Heart left ventricle (tissue), 16 donors: ENCODE data around the gene ZMIZ1. TPM values are rescaled to one million over a fixed set of nuclear protein-coding genes. Genes with fewer than 3 reads are reported as not detected.

Experiments used
- ATAC-seq, 4 donors: fragments of 200-7000 bp; cut with Tn5 transposase; one replicate each; pipeline ENCODE4 v1.9.1; 2020 to 2022; ENCODE audit warnings: moderate library complexity in 4 of 4, mild to moderate bottlenecking in 3 of 4, moderate number of reproducible peaks in 1 of 4
- DNase-seq, 5 donors: peaks; one replicate each; pipeline ENCODE4 v3.0.0-alpha.2; 2020
- H3K27ac ChIP-seq, 12 donors: fragments of 200-600 bp; sonication (generic) in 4 of 12; one replicate each; pipeline versions ENCODE4 v1.5.0 to v1.8.0; 2016 to 2022; ENCODE audit warnings: mild to moderate bottlenecking in 2 of 12
- H3K27me3 ChIP-seq, 9 donors: fragments of 200-600 bp; sonication (generic) in 2 of 9; one replicate each; pipeline versions ENCODE4 v1.5.1 to v1.8.0; 2016 to 2022; ENCODE audit warnings: mild to moderate bottlenecking in 3 of 9
- H3K36me3 ChIP-seq, 9 donors: fragments of 200-600 bp; sonication (generic) in 2 of 9; one replicate each; pipeline versions ENCODE4 v1.5.0 to v1.8.0; 2018 to 2022; ENCODE audit warnings: mild to moderate bottlenecking in 2 of 9
- H3K4me1 ChIP-seq, 12 donors: fragments of 200-600 bp; sonication (generic) in 4 of 12; one replicate each; pipeline versions ENCODE4 v1.5.0 to v1.8.0; 2016 to 2022; ENCODE audit warnings: mild to moderate bottlenecking in 3 of 12
- H3K4me3 ChIP-seq, 12 donors: fragments of 200-600 bp; sonication (generic) in 4 of 12; one replicate each; pipeline versions ENCODE4 v1.5.0 to v1.8.0; 2017 to 2022; ENCODE audit warnings: mild to moderate bottlenecking in 9 of 12, moderate library complexity in 4 of 12
- H3K9me3 ChIP-seq, 12 donors: fragments of 200-600 bp; sonication (generic) in 4 of 12; one replicate each; pipeline versions ENCODE4 v1.5.0 to v1.8.0; 2016 to 2022; ENCODE audit warnings: mild to moderate bottlenecking in 1 of 12
- CTCF ChIP-seq, 12 donors: fragments of 200-600 bp; sonication (generic) in 4 of 12; IDR thresholded peaks; one replicate each; pipeline versions ENCODE4 v1.5.0 to v1.8.0; 2018 to 2022; ENCODE audit warnings: antibody characterized with exemption in 12 of 12, mild to moderate bottlenecking in 5 of 12
- POLR2A ChIP-seq, 2 donors: fragments of 450-650 bp; IDR thresholded peaks; one replicate each; pipeline ENCODE4 v1.6.1; 2017; ENCODE audit warnings: antibody characterized with exemption in 2 of 2, mild to moderate bottlenecking in 2 of 2, moderate library complexity in 2 of 2
- WGBS, 4 donors: extraction: QIAGEN DNeasy Blood & Tissue Kit in 2 of 4; methylation state at CpG; one replicate each; pipeline versions ENCODE4 v1.1.5 to v1.1.7; 2013 to 2018; 5-methylcytosine and 5-hydroxymethylcytosine counted together
- intact Hi-C, 10 donors: fragments of 100-400 bp; cut with DNase I; formaldehyde crosslinking; loops; one replicate each; pipeline versions ENCODE4 v1.11.1 to v1.14.2; 2022
- polyA plus RNA-seq, 2 donors: library from polyadenylated mRNA; stranded (reverse); fragments of 200-250 nt; gene quantifications; one replicate each; pipeline ENCODE4 v1.2.3, GENCODE V29; 2013
- total RNA-seq, 9 donors: library from RNA; depleted of rRNA in 2 of 9; stranded (reverse); fragments of >200 nt in 2 of 9; fragmentation: NEBNext Ultra II Directional in 3 of 9; extraction: Animal tissue kit (Norgen Biotek cat#: 25700) in 3 of 9; gene quantifications; one replicate each; pipeline versions ENCODE4 v1.1.0 to v1.2.4, GENCODE V29; 2016 to 2023
- donor health status: ischemic (EF 13 %, LVEDD 7.1; RV severe dilation, severe dysfunction).
- donor health status: healthy with polysubstance abuse.
- donor health status: DM: no; HTN: yes; CAD: no.
- donor health status: DM: no; HTN: no; CAD: no.
- donor health status: ischemic (EF 25% LVEDD 6.9; RV normal size, moderate dysfunction).
- donor health status: ischemic (EF 25% LVEDD 5.7; RV mildly dilated, moderate dysfunction).
- donor health status: healthy.
- donor health status: DM: yes; HTN: yes; CAD: no.
- donor health status: ischemic (EF 35%, LVEDD 5.7; RV mildly dilated, moderate dysfunction).
- donor health status: nonischemic (EF 11% LVEDD 7.7; RV severe dilation, severe dysfunction).
- donor health status: DM: yes; HTN: yes; CAD: no.
- donor health status: PGD.
- donor health status: ischemic (EF 29% LVEDD 5.4; RV normal size, mild dysfunction).
- donor health status: nonischemic (EF 23%, LVEDD 6.1; RV moderate dilation, normal function).

Gene ZMIZ1
- total and polyA plus RNA-seq, 11 donors, result 19.7 to 75.4 (median 49.2) TPM

DNA sequence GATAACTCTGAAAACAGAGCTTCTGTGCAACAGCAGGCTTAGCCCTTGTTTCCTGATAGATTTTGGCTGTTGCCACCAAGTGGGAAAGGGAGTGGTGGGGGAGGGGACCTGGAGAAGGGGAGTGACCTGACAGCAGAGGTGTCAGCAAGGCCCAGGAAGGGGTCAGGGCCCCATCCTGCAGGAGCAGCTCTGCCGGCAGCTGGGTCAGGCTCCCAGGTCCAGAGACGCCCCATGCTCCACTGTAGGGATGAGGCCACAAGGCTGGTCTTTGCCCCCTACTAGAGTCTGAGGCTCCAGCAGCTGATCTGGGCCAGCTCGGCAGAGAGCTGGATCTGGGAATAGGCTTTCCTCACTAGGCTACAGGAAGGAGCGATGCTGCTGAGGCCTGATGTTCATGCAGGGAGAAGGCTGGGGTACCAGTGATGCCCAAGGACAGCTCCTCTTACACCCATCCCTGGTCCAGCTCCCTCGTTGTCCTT is 44.0 kb upstream of the ZMIZ1 start:
- no peaks in the 10 kb centered on the region for H3K9me3 ChIP-seq
- peaks cover 0 to 34% (median 11%) of the 10 kb centered on the region in 12 donors for H3K4me1 ChIP-seq
- TF ChIP-seq POLR2A (IDR thresholded peaks at IDR 0.05), result no peak
- no peak for TF ChIP-seq CTCF (IDR thresholded peaks at IDR 0.05)
- intact Hi-C loops, result loop anchor here in 2 of 10 donors (5.0 kb wide), 1 partner anchor 38 kb away; no protein-coding TSS in a partner anchor
- no peak for ATAC-seq
- no peak overlapping the region for H3K4me3 ChIP-seq
- no peaks in the 10 kb centered on the region for H3K27me3 ChIP-seq
- no peaks in the 10 kb centered on the region for H3K36me3 ChIP-seq
- peak overlapping the region in 4 of 12 donors; percentile 19 to 88 (median 58) for H3K27ac ChIP-seq
- DNase-seq, result peak in 1 of 5 donors; percentile 41
- 72 to 87% (median 81%) methylated on average over 4 to 5 of the region's 5 CpGs for WGBS, 4 donors

GRCh38 chr10:79025199-79025832 is 43.5 kb upstream of the ZMIZ1 start:
- DNase-seq (peak in 3 of 5 donors; percentile 43 to 56 (median 48)), ATAC-seq (peak in 2 of 4 donors; percentile 33 to 52)
- TF ChIP-seq CTCF (IDR thresholded peaks at IDR 0.05), result no peak
- no peak for TF ChIP-seq POLR2A (IDR thresholded peaks at IDR 0.05)
- H3K36me3 ChIP-seq, result no peaks in the 10 kb centered on the region
- no peak overlapping the region for H3K4me3 ChIP-seq
- WGBS, 4 donors, result 50 to 62% (median 52%) methylated on average over 16 to 22 of the region's 22 CpGs
- intact Hi-C loops, result loop anchor here in 2 of 10 donors (5.0 kb wide), 1 partner anchor 37 kb away; no protein-coding TSS in a partner anchor
- H3K27me3 ChIP-seq, result no peaks in the 10 kb centered on the region
- peaks cover 0 to 28% (median 11%) of the 10 kb centered on the region in 12 donors for H3K4me1 ChIP-seq
- peak overlapping the region in 3 of 12 donors; percentile 44 to 88 (median 73) for H3K27ac ChIP-seq
- no peaks in the 10 kb centered on the region for H3K9me3 ChIP-seq

GRCh38 chr10:79026341-79026761 is 42.4 kb upstream of the ZMIZ1 start:
- no peak for ATAC-seq
- intact Hi-C loops, result loop anchor here in 2 of 10 donors (5.0 kb wide), 1 partner anchor 36 kb away; no protein-coding TSS in a partner anchor
- Histone ChIP-seq H3K27ac (no peak overlapping the region), H3K4me3 (no peak overlapping the region), H3K27me3 (no peaks in the 10 kb centered on the region), H3K9me3 (no peaks in the 10 kb centered on the region), H3K36me3 (no peaks in the 10 kb centered on the region), H3K4me1 (peaks cover 0 to 28% (median 11%) of the 10 kb centered on the region in 12 donors)
- WGBS, 4 donors, result 91 to 95% (median 94%) methylated on average over 10 to 11 of the region's 11 CpGs
- DNase-seq, result peak in 1 of 5 donors; percentile 29
- TF ChIP-seq POLR2A (IDR thresholded peaks at IDR 0.05), result no peak
- TF ChIP-seq CTCF (IDR thresholded peaks at IDR 0.05), result no peak

GRCh38 chr10:79026806-79027146 is 42.0 kb upstream of the ZMIZ1 start:
- TF ChIP-seq POLR2A (IDR thresholded peaks at IDR 0.05), result no peak
- intact Hi-C loops, result loop anchor here in 2 of 10 donors (5.0 kb wide), 1 partner anchor 36 kb away; no protein-coding TSS in a partner anchor
- no peak overlapping the region for H3K4me3 ChIP-seq

More at GRCh38 chr10:79026806-79027146, 42.0 kb upstream of the ZMIZ1 start:
- DNase-seq (no peak), ATAC-seq (no peak)
- Histone ChIP-seq H3K4me1 (peaks cover 0 to 28% (median 11%) of the 10 kb centered on the region in 12 donors), H3K27me3 (no peaks in the 10 kb centered on the region), H3K27ac (no peak overlapping the region), H3K9me3 (no peaks in the 10 kb centered on the region), H3K36me3 (no peaks in the 10 kb centered on the region)
- WGBS, 4 donors, result 94 to 95% (median 94%) methylated on average over 3 of the region's 3 CpGs
